ENCODE data around the gene SNX12.
A peak's percentile ranks its signal among the peaks of the same experiment; 100 is the strongest.
"Not testable (repeated sequence)": the region's sequence is repeated elsewhere in the genome, so short reads cannot be mapped to it uniquely, and the experiment has no call there.

The SNX12 gene

GRCh38 chrX:71085900-71086299 lies 17.8 kb upstream of the SNX12 start:
- no peak for DNase-seq

DNA sequence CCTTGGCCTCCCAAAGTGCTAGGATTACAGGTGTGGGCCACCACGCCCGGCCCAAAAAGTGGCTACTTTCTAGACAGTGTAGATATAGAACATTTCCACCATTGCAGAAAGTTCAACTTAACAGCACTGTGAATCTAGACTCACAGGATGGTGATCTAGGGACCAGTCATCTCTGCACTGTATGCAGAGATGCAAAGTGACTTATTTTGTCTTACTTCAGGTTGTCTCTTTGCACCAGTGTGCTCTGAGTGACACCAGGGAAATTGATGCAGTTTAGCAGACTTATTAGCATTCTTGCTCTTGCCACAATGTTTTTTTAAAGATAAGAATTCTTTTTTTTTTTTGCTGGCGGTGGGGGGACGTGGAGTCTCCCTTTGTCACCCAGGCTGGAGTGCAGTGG lies 14.7 kb upstream of the SNX12 start:
- no peak for DNase-seq

DNA sequence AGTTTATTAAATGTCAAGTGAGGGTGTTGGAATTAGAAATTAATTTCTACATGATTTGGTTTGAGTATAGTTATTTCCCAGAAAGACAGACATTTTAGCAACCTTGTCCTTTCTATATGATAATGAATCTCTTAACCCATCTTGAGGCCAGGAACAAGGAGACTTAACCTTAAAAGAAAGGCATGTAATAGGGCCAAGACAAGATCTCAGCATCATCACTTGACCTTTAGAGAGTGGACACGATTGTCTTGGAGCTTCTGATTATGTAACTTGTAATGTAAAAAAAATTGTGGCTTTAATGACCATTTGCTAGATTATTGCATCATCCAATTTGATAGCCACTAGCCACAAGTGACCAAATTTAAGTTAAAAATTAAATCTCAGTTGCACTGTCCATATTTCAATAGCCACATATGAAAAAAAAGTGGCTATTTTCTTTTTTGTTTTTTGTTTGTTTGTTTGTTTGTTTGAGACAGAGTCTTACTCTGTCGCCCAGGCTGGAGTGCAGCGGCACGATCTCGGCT lies 14.1 kb upstream of the SNX12 start:
- no peak for DNase-seq

GRCh38 chrX:71081330-71082123 lies 13.4 kb upstream of the SNX12 start:
- no peak for DNase-seq

- DNase-seq = no peak
Observed at GRCh38 chrX:71070531-71070930, 2.4 kb upstream of the SNX12 start.

- peak in 1 of 2 donors; percentile 26 for DNase-seq
Observed at GRCh38 chrX:71067712-71068043, 456 bp downstream of the SNX12 start.

GRCh38 chrX:71067089-71067488 lies 1.0 kb downstream of the SNX12 start:
- DNase-seq = no peak

DNA sequence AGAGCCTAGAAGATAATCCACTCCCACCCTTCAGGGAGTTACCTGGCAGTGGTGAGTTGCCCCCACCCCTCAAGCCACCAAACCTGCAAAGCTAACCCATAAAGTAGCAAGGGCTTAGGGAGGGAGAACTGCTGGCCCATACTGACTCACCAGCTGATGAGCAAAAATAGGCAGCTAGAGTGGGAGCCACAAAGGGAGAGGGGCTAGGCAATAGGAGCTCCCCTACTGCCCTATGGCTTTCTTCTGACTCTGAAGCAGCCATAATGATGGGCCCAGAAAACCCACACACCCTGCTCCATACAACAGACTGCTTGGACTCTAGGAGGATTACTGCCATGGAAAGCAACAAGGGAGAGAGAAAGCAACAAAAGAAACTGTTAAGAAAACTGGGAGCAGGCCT lies 8.0 kb downstream of the SNX12 start:
- no peak for DNase-seq

DNA sequence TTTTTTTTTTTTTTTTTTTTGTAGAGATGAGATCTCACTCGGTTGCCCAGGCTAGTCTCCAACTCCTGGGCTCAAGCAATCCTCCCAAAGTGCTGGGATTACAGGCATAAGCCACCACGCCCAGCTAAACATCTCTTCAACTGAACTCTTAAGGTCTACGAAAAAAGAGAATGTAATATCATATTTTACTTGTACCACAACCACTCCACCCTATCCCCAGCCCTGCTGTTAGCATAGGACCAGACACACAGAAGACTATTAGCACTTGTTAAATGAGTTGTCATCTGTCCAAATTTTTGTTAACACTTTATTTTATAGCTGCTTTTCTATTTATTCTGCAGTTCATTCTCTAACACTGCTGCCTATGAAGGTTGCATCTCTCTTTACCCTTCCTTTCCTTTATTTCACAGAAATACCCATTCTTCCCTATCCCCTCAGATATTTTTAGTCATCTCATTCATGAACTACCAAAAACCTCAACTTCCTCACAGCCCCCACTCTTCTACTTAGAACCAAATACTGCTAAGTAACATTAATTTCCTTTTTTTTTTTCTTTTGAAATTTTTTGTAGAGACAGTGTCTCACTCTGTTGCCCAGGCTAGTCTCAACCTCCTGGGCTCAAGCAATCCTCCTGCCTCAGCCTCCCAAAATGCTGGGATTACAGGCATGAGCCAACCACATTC lies 10.1 kb downstream of the SNX12 start:
- DNase-seq = no peak

GRCh38 chrX:71056867-71057266 lies 11.3 kb downstream of the SNX12 start:
- no peak for DNase-seq

GRCh38 chrX:71053217-71053621 lies 14.9 kb downstream of the SNX12 start:
- peak in 1 of 2 donors; percentile 0 for DNase-seq

DNA sequence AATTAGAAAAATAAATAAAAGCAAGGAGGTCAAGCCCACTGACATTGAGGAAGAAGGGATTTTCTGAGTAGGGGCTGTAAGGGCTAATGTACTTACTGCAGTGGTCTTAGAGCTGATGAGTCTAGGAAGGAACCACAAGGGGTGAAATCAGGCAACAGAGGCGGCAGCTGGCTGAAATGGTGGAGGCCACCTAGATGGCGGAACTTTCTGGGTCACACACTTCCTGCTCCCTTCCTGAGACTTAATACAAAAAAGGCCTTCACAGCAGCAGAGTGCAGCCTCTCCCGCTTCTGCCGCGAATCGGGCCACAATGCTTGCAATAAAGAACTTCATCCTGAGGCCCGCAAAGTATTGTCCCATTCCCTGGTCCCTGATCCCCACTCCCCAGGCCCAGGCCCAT lies 15.4 kb downstream of the SNX12 start:
- DNase-seq = no peak

- DNase-seq = not testable (repeated sequence)
Observed at GRCh38 chrX:71047891-71048290, 20.2 kb downstream of the SNX12 start.

DNA sequence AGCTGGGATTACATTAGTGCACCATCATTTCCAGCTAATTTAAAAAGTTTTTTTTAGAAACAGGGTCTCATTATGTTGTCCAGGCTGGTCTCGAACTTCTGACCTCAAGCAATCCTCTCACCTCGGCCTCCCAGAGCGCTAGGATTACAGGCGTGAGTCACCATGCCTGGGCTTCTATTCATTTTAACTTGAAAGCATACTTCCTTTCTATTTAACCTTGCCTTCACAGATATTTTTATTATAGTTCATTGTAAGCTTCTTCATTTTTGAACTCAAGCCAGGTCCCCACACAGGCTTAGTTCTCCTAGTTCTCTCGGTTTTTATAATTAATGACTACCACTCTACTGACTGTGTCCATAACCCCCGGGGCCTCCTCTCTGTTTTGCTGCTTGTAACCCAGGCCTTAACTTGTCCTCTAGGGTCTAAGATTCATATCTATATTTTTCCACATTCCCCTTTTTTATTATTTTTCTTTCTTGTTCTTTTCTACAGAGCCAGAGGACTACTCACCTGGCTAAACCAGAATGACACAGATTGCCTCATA lies 50.7 kb downstream of the SNX12 start:
- DNase-seq = no peak

Data from hippocampal formation (tissue), 2 donors.